GM12891 (cell line): ENCODE measurements around the gene TEAD4.

Experiments used
- POLR2A ChIP-seq: IDR thresholded peaks from 2 replicates; pipeline ENCODE4 v1.6.1; 2011; ENCODE audit warnings: low read depth, low read length, control low read depth
- POLR2AphosphoS5 ChIP-seq: IDR thresholded peaks from 2 replicates; pipeline ENCODE4 v1.6.1; 2011; ENCODE audit warnings: low read depth, low read length, control low read depth
- POU2F2 ChIP-seq: IDR thresholded peaks from 2 replicates; pipeline ENCODE4 v1.6.1; 2011; ENCODE audit warnings: low read depth, mild to moderate bottlenecking, control low read depth, low read length, moderate library complexity
- SPI1 ChIP-seq: IDR thresholded peaks from 2 replicates; pipeline ENCODE4 v1.6.1; 2011; ENCODE audit warnings: low read depth, low read length, control low read depth
- TAF1 ChIP-seq: IDR thresholded peaks from 2 replicates; pipeline ENCODE4 v1.6.1; 2011; ENCODE audit warnings: low read depth, low read length, control low read depth

- no peak for TF ChIP-seq POLR2AphosphoS5
- no peak for TF ChIP-seq POLR2A
- no peak for TF ChIP-seq SPI1
- no peak for TF ChIP-seq TAF1
- no peak for TF ChIP-seq POU2F2
Observed at GRCh38 chr12:3081091-3081490, 121.9 kb downstream of the TEAD4 start.
